ENCODE data around the gene PPP2R2D. TPM values are rescaled to one million over a fixed set of nuclear protein-coding genes. Genes with fewer than 3 reads are reported as not detected.

Gene PPP2R2D
- total RNA-seq, 1 donor from 2014 or later, result 15.4 TPM

DNA sequence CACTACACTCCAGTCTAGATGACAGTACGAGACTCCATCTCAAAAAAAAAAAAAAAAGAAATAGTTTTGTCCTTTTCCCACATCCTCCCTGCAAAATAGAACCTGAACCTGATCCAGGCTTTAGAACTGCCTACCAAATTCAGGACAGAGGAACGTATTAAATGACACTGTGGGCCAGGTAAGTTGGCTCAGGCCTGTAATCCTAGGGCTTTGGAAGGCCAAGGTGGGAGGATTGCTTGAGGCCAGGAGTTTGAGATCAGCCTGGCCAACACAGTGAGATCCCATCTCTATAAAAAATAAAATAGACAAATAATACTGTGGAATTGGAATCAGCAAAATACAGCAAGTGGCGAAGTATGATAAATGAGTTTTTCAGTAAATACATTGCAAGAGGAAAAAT lies 90.9 kb downstream of the PPP2R2D start:
- DNase-seq (ENCODE audit: low spot score) (no peak), ATAC-seq (no peak)

DNA sequence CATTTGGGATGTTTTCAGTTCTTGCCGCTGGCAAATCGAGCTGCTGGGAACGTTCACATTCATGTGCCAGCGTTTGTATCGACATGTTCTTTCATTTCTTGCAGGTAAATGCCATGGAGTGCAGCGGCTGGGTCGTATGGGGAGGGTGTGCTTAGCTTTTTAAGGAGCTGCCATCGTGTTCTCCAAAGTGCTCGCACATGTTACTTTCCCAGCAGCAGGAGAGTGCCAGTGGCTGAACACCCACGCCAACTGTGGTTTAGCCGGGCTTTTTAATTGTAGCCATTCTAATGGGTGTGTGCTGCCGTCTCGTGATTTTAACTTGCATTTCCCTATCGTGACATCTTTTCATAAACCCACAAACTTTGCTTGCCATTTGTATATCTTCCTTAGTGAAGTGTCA lies 92.5 kb downstream of the PPP2R2D start:
- DNase-seq (ENCODE audit: low spot score) (no peak), ATAC-seq (no peak)

- ATAC-seq, result no peak
These were observed 93.6 kb downstream of the PPP2R2D start for GRCh38 chr10:131994435-131994834.

DNA sequence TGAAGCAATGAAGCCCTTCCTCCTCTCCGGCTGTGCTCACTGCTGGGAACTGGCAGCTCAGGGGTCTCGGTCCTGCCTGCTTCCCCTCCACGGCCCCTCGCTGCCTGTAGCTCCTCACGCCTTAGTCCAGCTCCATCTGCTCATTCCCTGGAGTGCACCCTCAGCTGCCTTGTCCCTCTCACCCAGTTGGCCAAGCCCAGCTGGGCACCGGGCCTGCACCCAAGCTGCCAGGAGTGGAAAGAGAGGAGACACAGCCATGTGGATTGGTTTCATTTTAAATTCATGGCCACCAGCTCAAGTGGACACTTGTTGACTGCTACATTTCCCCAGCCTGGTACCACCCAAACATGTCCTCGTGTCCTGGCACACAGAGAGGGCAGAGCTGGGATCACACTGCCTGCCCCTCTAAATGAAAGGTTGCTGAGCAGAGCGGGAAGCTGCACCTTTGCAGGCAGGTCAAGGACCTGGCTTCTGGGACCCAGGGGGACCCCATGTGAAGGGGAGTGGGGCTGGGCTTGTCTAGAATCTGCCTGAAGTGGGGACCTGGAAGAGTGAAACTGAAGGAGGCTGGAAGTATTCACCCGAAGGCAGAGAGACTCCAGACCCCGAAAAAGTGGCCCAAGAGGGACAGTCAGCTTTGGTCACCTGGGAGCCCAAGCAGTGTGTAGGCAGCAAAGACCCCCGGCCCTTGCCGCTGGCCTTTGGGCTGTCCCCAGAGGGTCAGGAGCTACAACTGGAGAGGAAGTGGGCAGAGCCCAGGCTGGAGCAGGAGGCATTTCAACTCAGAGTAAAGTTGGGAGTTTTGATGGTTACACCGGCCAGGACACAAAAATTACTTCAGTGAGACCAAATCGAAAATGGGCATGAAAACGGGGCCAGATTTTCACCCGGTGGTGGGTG lies 95.9 kb downstream of the PPP2R2D start:
- DNase-seq (ENCODE audit: low spot score) (peak; percentile 89), ATAC-seq (peak; percentile 86)

More at GRCh38 chr10:131994435-131994834, 93.6 kb downstream of the PPP2R2D start:
- no peak for DNase-seq (ENCODE audit: low spot score)

- ATAC-seq (peak; percentile 67), DNase-seq (ENCODE audit: low spot score) (peak; percentile 87)
These were observed 96.7 kb downstream of the PPP2R2D start for GRCh38 chr10:131997366-131998049.

DNA sequence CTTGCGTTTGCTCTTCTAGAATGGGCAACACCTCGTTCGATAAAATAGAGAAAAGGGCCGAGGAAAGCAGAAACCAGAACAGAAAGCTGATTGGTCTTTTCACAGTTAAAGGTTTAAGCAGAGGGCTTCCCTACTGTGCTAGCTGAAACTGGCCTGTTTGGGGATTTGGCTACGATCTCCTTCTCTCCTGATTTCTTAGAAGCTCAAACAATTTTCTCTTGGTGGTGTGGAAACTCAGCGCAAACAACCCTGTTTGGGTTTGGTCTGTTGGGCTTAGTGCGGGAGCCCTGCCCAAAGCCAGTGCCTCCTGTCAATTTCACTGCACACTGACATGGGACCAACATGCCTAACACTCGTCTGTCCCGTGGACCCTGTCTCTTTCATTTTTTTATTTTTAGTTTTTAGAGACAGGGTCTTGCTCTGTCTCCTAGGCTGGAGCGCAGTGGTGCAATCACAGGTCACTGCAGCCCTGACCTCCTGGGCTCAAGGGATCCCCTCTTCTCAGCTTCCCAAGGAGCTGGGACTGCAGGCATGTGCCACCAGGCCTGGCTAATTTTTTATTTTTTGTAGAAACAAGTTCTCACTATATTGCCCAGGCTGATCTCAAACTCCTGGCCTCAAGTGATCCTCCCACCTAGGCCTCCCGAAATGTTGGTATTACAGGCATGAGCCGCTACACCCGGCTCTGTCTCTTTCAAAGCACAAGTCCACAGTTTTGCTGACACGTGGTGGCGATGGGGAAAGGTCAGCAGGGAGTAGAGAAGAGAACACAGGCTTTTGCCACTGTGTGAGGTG lies 97.4 kb downstream of the PPP2R2D start:
- ATAC-seq, result peak; percentile 49

GRCh38 chr10:131998845-131999681 lies 98.3 kb downstream of the PPP2R2D start:
- DNase-seq (ENCODE audit: low spot score) (no peak), ATAC-seq (no peak)

More for the DNA sequence above, 97.4 kb downstream of the PPP2R2D start:
- no peak for DNase-seq (ENCODE audit: low spot score)

DNA sequence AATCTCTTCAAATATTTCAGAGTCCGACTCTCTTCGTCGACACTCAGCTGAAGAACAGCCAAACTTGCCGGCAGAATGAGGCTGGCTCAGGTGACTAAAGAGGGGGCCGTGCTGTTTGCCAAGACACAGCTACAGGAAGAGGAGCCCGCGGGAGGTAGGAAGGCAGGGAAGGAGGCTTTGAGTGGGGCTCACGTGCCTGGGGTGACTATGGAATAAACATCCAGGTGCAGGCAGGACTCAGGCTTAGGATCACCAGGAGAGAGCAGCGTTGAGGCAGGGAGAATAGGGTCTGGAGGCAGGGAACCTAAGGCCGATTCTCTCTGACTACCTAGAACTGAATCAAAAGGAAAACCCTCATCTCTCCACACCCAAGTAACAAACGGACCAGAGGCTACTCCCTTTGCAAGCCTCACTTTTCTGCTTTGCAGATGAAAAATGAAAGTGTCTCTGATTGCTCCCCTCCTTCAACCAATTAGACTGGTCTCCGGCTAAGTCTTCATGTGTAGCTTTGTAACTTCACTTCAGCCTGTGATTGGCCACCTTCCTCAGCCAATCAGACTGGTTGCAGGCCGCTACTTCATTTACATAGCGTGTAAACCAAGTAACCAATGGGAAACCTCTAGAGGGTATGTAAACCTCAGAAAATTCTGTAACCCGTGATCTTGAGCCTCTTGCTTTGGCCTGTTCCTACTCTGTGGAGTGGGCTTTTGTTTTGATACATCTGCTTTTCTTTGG lies 100.6 kb downstream of the PPP2R2D start:
- ATAC-seq (no peak), DNase-seq (ENCODE audit: low spot score) (no peak)

- ATAC-seq (no peak), DNase-seq (ENCODE audit: low spot score) (no peak)
These were observed 101.2 kb downstream of the PPP2R2D start for GRCh38 chr10:132002004-132002403.

GRCh38 chr10:132003282-132003924 lies 102.6 kb downstream of the PPP2R2D start:
- ATAC-seq, result no peak
- no peak for DNase-seq (ENCODE audit: low spot score)

- DNase-seq (ENCODE audit: low spot score) (no peak), ATAC-seq (no peak)
These were observed 103.2 kb downstream of the PPP2R2D start for GRCh38 chr10:132004052-132004451.

DNA sequence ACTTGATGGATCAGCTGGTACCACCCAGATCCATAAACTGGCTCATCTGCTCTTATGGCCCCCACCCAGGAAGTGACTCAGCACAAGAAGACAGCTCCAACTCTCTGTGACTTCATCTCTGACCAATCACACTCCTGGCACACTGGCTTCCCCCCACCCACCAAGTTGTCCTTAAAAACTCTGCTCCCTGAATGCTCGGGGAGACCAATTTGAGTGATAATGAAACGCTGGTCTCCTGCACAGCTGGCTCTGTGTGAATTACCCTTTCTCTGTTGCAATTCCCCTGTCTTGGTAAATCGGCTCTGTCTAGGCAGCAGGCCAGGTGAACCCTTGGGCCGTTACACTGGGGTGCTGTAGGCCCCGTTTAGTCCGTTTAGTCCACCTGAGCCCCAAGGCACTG lies 104.3 kb downstream of the PPP2R2D start:
- ATAC-seq (no peak), DNase-seq (ENCODE audit: low spot score) (no peak)

- ATAC-seq, result no peak
- DNase-seq (ENCODE audit: low spot score), result no peak
These were observed 106.2 kb downstream of the PPP2R2D start for GRCh38 chr10:132006966-132007365.

GRCh38 chr10:132007681-132008080 lies 106.9 kb downstream of the PPP2R2D start:
- no peak for DNase-seq (ENCODE audit: low spot score)
- ATAC-seq, result no peak

Other genes with a start within 250 kb of the PPP2R2D start
- 90.4 TPM for gene BNIP3, start 80.9 kb downstream of the PPP2R2D start, total RNA-seq
- gene JAKMIP3, start 164.9 kb downstream of the PPP2R2D start, total RNA-seq, result 0.28 TPM

All from left lobe of liver (tissue), 2 donors.